Hepatocyte (in vitro differentiated cells): ENCODE data around the gene SERPINE1. TPM values are rescaled to one million over a fixed set of nuclear protein-coding genes. Genes with fewer than 3 reads are reported as not detected.

Source experiments
- DNase-seq: peaks from one replicate; pipeline ENCODE4 v3.0.0-alpha.2; 2016; ENCODE audit warnings: low spot score
- H2AFZ ChIP-seq: fragments of 200-600 bp; sonication (generic); 2 replicates; pipeline ENCODE4 v1.6.0; 2016; ENCODE audit warnings: antibody characterized with exemption, mild to moderate bottlenecking
- H3K27ac ChIP-seq: fragments of 200-600 bp; sonication (generic); 2 replicates; pipeline ENCODE4 v1.5.1; 2016; ENCODE audit warnings: mild to moderate bottlenecking
- H3K27me3 ChIP-seq: fragments of 200-600 bp; sonication (generic); 2 replicates; pipeline ENCODE4 v1.6.1; 2016
- H3K36me3 ChIP-seq: fragments of 200-600 bp; sonication (generic); replicated peaks from 2 replicates; pipeline ENCODE4 v1.5.1; 2016; ENCODE audit warnings: low read depth; ENCODE audit not compliant: insufficient read depth
- H3K4me1 ChIP-seq: fragments of 200-600 bp; sonication (generic); 2 replicates; pipeline ENCODE4 v1.5.1; 2016; ENCODE audit warnings: mild to moderate bottlenecking, moderate library complexity; ENCODE audit not compliant: insufficient read depth
- H3K4me2 ChIP-seq: fragments of 200-600 bp; sonication (generic); 2 replicates; pipeline ENCODE4 v1.6.0; 2016
- H3K4me3 ChIP-seq: fragments of 200-600 bp; sonication (generic); 2 replicates; pipeline ENCODE4 v1.5.1; 2016; ENCODE audit warnings: mild to moderate bottlenecking
- H3K79me2 ChIP-seq: fragments of 200-600 bp; sonication (generic); 2 replicates; pipeline ENCODE4 v1.6.0; 2017; ENCODE audit warnings: mild to moderate bottlenecking
- H3K9me2 ChIP-seq: fragments of 200-600 bp; sonication (generic); replicated peaks from 2 replicates; pipeline ENCODE4 v1.6.0; 2017; ENCODE audit warnings: mild to moderate bottlenecking; ENCODE audit not compliant: insufficient read depth
- H3K9me3 ChIP-seq: fragments of 200-600 bp; sonication (generic); 2 replicates; pipeline ENCODE4 v1.5.1; 2016; ENCODE audit warnings: low read depth, mild to moderate bottlenecking
- H4K20me1 ChIP-seq: fragments of 200-600 bp; sonication (generic); 2 replicates; pipeline ENCODE4 v1.6.0; 2016; ENCODE audit warnings: mild to moderate bottlenecking; ENCODE audit not compliant: insufficient read depth, poor library complexity, severe bottlenecking
- CTCF ChIP-seq: fragments of 200-600 bp; sonication (generic); IDR thresholded peaks from 2 replicates; pipeline ENCODE4 v1.5.1; 2016; ENCODE audit warnings: antibody characterized with exemption, mild to moderate bottlenecking; ENCODE audit not compliant: poor library complexity
- EZH2 ChIP-seq: fragments of 200-600 bp; sonication (generic); IDR thresholded peaks from 2 replicates; pipeline ENCODE4 v1.6.1; 2016; ENCODE audit warnings: antibody characterized with exemption, mild to moderate bottlenecking, borderline replicate concordance
- EZH2phosphoT487 ChIP-seq: fragments of 200-600 bp; sonication (generic); IDR thresholded peaks from one replicate; pipeline ENCODE4 v1.6.1; 2018; ENCODE audit warnings: antibody characterized with exemption, mild to moderate bottlenecking, low read depth, moderate library complexity; ENCODE audit not compliant: unreplicated experiment, severe bottlenecking
- WGBS: methylation state at CpG from one replicate; pipeline ENCODE4 v1.1.6; 2016; ENCODE audit warnings: low lambda C conversion rate; ENCODE audit errors: missing lambda C conversion rate; 5-methylcytosine and 5-hydroxymethylcytosine counted together
- polyA plus RNA-seq: library from polyadenylated mRNA; unstranded; fragments of >200 nt; fragmentation: Nextera tagmentation; extraction: Ambion mirVana; gene quantifications from 2 replicates; pipeline ENCODE4 v1.2.1, GENCODE V29; 2016
- total RNA-seq: library from RNA; depleted of rRNA; stranded (reverse); fragments of >200 nt; gene quantifications from 2 replicates; pipeline ENCODE4 v1.2.3, GENCODE V29; 2014

SERPINE1 gene
- total and polyA plus RNA-seq, 2 experiments from 2014 or later, result 98.2 to 185 TPM

GRCh38 chr7:101161692-101162471 is 35.0 kb downstream of the SERPINE1 start:
- Histone ChIP-seq H4K20me1 (peaks cover 12% of the 10 kb centered on the region), H3K36me3 (no peaks in the 10 kb centered on the region), H3K9me2 (no peaks in the 10 kb centered on the region), H3K27ac (peak overlapping the region; percentile 63), H3K4me1 (peaks cover 22% of the 10 kb centered on the region), H3K4me2 (peak overlapping the region; percentile 74), H3K27me3 (peaks cover 39% of the 10 kb centered on the region), H3K9me3 (no peaks in the 10 kb centered on the region), H2AFZ (no peak overlapping the region), H3K79me2 (no peaks in the 10 kb centered on the region), H3K4me3 (no peak overlapping the region)
- TF ChIP-seq EZH2phosphoT487, result no peak
- no peak for TF ChIP-seq CTCF
- no peak for TF ChIP-seq EZH2
- DNase-seq, result no peak
- WGBS, result 61% methylated on average over 17 of the region's 17 CpGs

GRCh38 chr7:101162551-101163278 is 35.8 kb downstream of the SERPINE1 start:
- H3K4me2 ChIP-seq, result peak overlapping the region; percentile 74
- H4K20me1 ChIP-seq, result peaks cover 12% of the 10 kb centered on the region
- H3K27ac ChIP-seq, result peak overlapping the region; percentile 63
- no peaks in the 10 kb centered on the region for H3K9me3 ChIP-seq
- TF ChIP-seq EZH2phosphoT487 (no peak), CTCF (no peak), EZH2 (no peak)
- peak; percentile 82 for DNase-seq
- 2% methylated on average over 44 of the region's 74 CpGs for WGBS
- H3K4me3 ChIP-seq, result peak overlapping the region; percentile 23
- H3K9me2 ChIP-seq, result no peaks in the 10 kb centered on the region
- H3K27me3 ChIP-seq, result peaks cover 48% of the 10 kb centered on the region
- no peaks in the 10 kb centered on the region for H3K79me2 ChIP-seq
- H2AFZ ChIP-seq, result no peak overlapping the region
- peaks cover 22% of the 10 kb centered on the region for H3K4me1 ChIP-seq
- H3K36me3 ChIP-seq, result no peaks in the 10 kb centered on the region

GRCh38 chr7:101163279-101164070 is 36.6 kb downstream of the SERPINE1 start:
- H3K4me2 ChIP-seq, result peak overlapping the region; percentile 74
- H2AFZ ChIP-seq, result no peak overlapping the region
- WGBS, result 1% methylated on average over 42 of the region's 92 CpGs
- H3K4me1 ChIP-seq, result peaks cover 22% of the 10 kb centered on the region
- H3K27ac ChIP-seq, result no peak overlapping the region
- H3K36me3 ChIP-seq, result no peaks in the 10 kb centered on the region
- peaks cover 12% of the 10 kb centered on the region for H4K20me1 ChIP-seq
- no peaks in the 10 kb centered on the region for H3K9me2 ChIP-seq
- peaks cover 55% of the 10 kb centered on the region for H3K27me3 ChIP-seq
- TF ChIP-seq EZH2, result no peak
- TF ChIP-seq CTCF, result no peak
- no peak for TF ChIP-seq EZH2phosphoT487
- H3K79me2 ChIP-seq, result no peaks in the 10 kb centered on the region
- peak overlapping the region; percentile 23 for H3K4me3 ChIP-seq
- no peaks in the 10 kb centered on the region for H3K9me3 ChIP-seq
- no peak for DNase-seq
